ENCODE results near the gene LARGE1.

DNA sequence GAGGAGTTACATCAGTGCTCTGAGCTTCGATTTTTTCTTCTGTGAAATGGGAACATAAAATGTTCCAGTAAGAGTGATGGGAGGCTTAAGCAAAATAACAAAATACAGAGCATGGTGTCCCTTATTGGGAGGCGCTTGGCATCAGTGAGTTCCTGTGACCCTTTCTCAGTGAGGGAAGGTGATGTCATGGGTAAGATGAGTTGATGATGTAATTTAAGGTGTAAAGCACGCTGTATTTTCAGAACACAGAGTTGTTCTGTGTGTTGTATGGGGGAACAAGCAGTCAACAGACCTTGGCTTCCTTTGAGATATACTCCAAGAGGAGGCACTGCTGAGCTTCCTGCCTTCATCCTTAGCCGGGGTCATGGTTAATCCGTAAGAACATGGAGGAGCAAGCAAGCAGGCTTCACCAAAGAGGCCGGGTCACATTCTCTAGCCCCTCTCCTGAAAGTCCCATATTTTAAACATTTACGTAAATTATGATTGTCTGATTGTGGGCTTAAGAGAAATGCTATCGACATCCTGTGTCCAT is 266.7 kb downstream of the LARGE1 start:
- no peak for TF ChIP-seq EZH2phosphoT487 (IDR thresholded peaks at IDR 0.05; ENCODE audit: insufficient read depth, low read depth)
- TF ChIP-seq EZH2 (IDR thresholded peaks at IDR 0.05; ENCODE audit: insufficient read depth, poor library complexity, severe bottlenecking): no peak

Data from GM23248 (cell line).